WERI-Rb-1 (cell line): ENCODE measurements around the gene PDCD1.

ENCODE experiments used
- DNase-seq: peaks from one replicate; pipeline ENCODE4 v3.0.0-alpha.2; 2020
- H3K27ac ChIP-seq: fragments of 250-450 bp; sonication (Bioruptor Pico); 2 replicates; pipeline ENCODE4 v1.5.1; 2020; ENCODE audit warnings: mild to moderate bottlenecking, moderate library complexity
- H3K27me3 ChIP-seq: fragments of 250-450 bp; sonication (Bioruptor Pico); 2 replicates; pipeline ENCODE4 v1.5.1; 2021; ENCODE audit warnings: mild to moderate bottlenecking, low read depth, moderate library complexity; ENCODE audit not compliant: insufficient read depth, severe bottlenecking
- H3K36me3 ChIP-seq: fragments of 250-450 bp; sonication (Bioruptor Pico); 2 replicates; pipeline ENCODE4 v1.5.1; 2020; ENCODE audit warnings: mild to moderate bottlenecking, moderate library complexity
- H3K4me3 ChIP-seq: 2 replicates; pipeline ENCODE4 v1.5.1; 2011; ENCODE audit warnings: low read depth, mild to moderate bottlenecking, control low read depth, low read length
- H3K9me3 ChIP-seq: fragments of 250-450 bp; sonication (Bioruptor Pico); 2 replicates; pipeline ENCODE4 v1.5.1; 2021; ENCODE audit warnings: mild to moderate bottlenecking, moderate library complexity; ENCODE audit not compliant: severe bottlenecking
- CTCF ChIP-seq: IDR thresholded peaks from 2 replicates; pipeline ENCODE4 v1.5.1; 2011; ENCODE audit warnings: low read depth, mild to moderate bottlenecking, control low read depth, inconsistent platforms, low read length

Gene PDCD1

DNA sequence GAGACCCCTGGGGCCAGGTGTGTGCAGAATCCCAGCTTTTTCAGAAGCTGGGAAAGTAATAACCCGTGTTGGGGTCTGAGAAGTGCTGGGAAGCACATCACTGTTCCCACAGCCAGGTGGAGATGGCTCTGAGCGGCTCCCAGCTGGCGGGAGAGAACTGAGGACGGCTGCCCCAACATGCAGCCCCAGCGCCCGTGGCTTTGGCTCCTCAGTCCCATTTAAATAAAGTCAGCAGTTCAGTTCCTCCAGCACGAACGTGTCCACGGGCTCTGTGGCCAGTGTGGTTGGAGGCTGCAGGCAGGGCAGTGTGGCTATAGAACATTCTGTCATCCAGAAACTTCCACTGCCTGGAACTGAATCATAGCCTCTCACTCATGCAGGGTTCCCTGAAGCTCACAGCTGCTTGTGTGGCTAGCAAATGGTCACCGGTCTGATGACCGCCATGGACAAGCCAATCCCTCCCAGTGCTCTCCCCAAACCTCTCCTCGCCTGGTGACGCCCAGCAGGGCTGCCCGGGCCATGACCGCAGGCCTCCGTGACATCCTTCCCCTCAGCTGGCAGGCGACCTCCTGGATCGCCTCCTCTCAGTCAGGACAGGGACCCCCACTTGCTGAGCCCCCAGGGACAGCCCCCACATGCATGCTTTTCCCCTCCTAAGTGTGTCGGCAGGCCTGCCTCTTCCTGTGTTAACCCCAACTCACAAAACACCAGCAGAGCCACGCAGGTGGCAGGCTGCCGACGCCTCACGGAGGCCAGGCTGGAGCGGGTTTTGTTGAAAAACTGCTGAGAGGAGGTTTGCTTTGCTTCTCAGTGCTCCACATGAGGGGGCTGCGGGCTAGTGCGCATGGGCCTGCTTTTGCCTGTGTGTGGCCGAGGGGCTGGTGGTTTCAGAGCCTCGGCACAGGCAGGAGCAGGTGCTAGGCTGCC lies 12.2 kb upstream of the PDCD1 start:
- Histone ChIP-seq H3K9me3 (peaks cover 5% of the 10 kb centered on the region), H3K4me3 (no peak overlapping the region), H3K36me3 (no peaks in the 10 kb centered on the region), H3K27ac (no peak overlapping the region), H3K27me3 (no peaks in the 10 kb centered on the region)
- no peak for TF ChIP-seq CTCF
- DNase-seq, result no peak

DNA sequence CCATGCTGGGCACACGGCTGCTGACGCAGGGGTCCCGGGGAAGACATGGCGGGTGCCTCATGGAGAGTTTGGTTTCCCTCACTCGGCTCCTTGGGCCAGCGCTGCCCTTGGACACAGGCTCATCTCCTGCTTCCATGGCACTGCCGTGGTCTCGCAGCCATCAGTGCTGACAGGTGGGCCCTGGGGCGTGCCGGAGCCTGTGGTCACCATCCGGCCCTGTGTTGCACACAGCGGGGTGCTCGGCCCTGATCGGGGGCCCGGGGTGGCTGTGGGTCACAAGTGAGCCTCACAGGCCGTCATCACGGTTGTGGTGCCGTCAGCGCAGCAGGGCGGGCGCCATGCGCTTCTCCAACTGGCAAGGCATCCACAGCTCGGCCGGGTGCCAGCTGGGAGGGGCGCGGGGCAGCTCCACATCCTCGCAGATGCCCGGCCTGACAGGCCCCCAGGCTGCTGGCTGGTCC lies 11.4 kb upstream of the PDCD1 start:
- H3K9me3 ChIP-seq, result peaks cover 5% of the 10 kb centered on the region
- no peak overlapping the region for H3K27ac ChIP-seq
- DNase-seq, result no peak
- TF ChIP-seq CTCF, result no peak
- H3K36me3 ChIP-seq, result no peaks in the 10 kb centered on the region
- H3K27me3 ChIP-seq, result no peaks in the 10 kb centered on the region
- H3K4me3 ChIP-seq, result no peak overlapping the region

DNA sequence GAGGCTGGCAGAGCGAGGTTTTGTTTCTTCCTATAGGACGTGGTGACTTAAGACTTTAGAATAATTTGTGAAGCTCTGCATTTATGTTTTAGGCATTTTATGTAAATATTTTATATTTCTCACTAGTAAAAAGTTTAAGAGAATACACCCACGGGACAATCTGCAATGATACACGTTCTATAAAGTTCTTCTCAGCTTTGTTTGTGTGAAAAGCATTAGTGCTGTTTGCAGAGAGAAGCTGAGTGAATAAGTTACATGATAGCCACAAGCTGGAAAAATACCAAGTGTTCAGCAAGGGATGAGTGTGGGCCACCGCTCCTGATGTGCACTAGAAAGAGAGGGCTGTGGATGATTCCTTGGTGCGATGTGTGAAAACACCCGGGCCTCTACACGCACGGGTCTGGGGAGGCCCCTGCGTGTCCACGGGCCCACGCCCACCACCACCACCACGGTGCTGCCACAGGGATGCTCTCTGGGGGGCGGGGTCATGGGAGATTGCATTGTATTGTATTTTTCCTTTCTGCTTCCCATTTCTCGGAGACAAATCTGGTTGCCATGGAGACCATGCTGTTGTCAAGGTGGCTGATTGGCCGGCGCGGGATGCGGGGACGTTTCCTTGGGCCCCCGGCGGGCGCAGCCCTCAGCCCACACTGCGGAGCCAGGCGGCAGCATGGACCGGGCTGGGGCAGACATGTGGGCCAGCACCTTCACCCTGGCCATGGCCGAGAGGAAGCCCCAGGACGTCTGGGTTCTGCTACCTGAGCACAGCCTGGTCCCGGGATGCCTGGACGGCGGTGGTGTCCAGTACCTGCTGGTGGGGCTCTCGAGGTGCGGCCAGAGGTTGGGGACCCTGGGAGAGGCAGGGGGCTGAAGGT lies 10.6 kb upstream of the PDCD1 start, which contains the start of gene RTP5:
Gene RTP5 (plus strand): TSS at position 643 of the 875 bp plus-strand sequence. CDS start 28 bp downstream, at position 671.
- DNase-seq, result no peak
- Histone ChIP-seq H3K27me3 (no peaks in the 10 kb centered on the region), H3K9me3 (peaks cover 4% of the 10 kb centered on the region), H3K27ac (no peak within 1 kb of the TSS), H3K36me3 (no peaks in the 10 kb centered on the region), H3K4me3 (no peak within 1 kb of the TSS)
- TF ChIP-seq CTCF, result no peak

DNA sequence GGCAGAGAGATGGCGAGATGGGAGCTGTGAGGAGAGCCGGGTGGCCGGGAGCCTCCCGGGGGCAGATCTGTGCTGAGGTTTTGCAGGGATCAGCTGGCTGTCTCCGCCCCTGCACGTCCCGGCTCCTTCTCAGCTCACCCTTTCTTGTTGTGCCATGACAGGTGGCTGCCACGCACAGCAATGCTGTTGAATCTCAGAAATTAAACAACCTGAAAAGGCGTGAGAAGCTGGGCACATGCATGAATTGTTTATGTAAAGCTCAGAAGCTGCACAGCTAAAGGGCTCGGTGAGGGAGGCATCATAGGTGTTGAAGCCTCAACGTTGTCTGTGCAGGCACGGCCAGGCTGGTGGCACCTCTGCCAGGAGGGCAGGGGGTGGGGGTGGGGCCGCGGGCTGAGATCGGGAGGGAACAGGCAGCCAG lies 10.0 kb upstream of the PDCD1 start:
- Histone ChIP-seq H3K27me3 (no peaks in the 10 kb centered on the region), H3K4me3 (no peak overlapping the region), H3K36me3 (no peaks in the 10 kb centered on the region), H3K9me3 (no peaks in the 10 kb centered on the region), H3K27ac (no peak overlapping the region)
- no peak for TF ChIP-seq CTCF
- DNase-seq, result peak; percentile 57

GRCh38 chr2:241867776-241868420 lies 9.2 kb upstream of the PDCD1 start:
- H3K27ac ChIP-seq, result peak overlapping the region; percentile 2; the same call in 1 of the 2 replicates
- DNase-seq, result no peak

More at GRCh38 chr2:241867776-241868420, 9.2 kb upstream of the PDCD1 start:
- H3K4me3 ChIP-seq, result no peak overlapping the region
- no peaks in the 10 kb centered on the region for H3K9me3 ChIP-seq
- TF ChIP-seq CTCF, result no peak
- no peaks in the 10 kb centered on the region for H3K27me3 ChIP-seq
- no peaks in the 10 kb centered on the region for H3K36me3 ChIP-seq
